A549 (cell line): ENCODE measurements around the gene SAPCD2. TPM values are rescaled to one million over a fixed set of nuclear protein-coding genes. Genes with fewer than 3 reads are reported as not detected.

Source experiments
- ATAC-seq, 2 experiments: fragments of 200-7000 bp in 1 of 2; fragments of >200 bp in 1 of 2; cut with Nextera tagmentation in 1 of 2; cut with Tn5 transposase in 1 of 2; 3 replicates each; pipeline versions ENCODE4 v1.8.0 to v1.9.1; 2018 to 2020; ENCODE audit warnings: mild to moderate bottlenecking in 1 of 2, moderate library complexity in 1 of 2
- CTCF ChIA-PET: fragments of 300-600 bp; sonication (Branson Sonifier 250); formaldehyde crosslinking; extraction: SDS; loops from one replicate; lab custom pipeline; 2021; ENCODE audit warnings: antibody characterized with exemption, inconsistent platforms; lab: Yijun Ruan, JAX
- POLR2A ChIA-PET: fragments of 350-600 bp; formaldehyde crosslinking; extraction: SDS; loops from one replicate; lab custom pipeline; 2021; ENCODE audit warnings: antibody characterized with exemption, inconsistent platforms; lab: Yijun Ruan, JAX
- DNase-seq, 2 experiments: peaks; one replicate each; pipeline versions ENCODE4 v3.0.0 to v3.0.0-alpha.2; 2011 to 2016; ENCODE audit warnings: low read depth in 1 of 2, low spot score in 1 of 2
- FAIRE-seq: peaks from 2 replicates; lab custom pipeline; 2011; peaks lifted over from hg19 to GRCh38; lab: Jason Lieb, UNC
- H3K27ac ChIP-seq, 2 experiments: fragments of >200 bp; sonication (Bioruptor Twin); formaldehyde crosslinking; 3 replicates each; pipeline ENCODE4 v1.5.1; 2016 to 2017
- H3K4me1 ChIP-seq: fragments of >200 bp; sonication (Bioruptor Twin); formaldehyde crosslinking; 3 replicates; pipeline ENCODE4 v1.6.1; 2016
- H3K4me2 ChIP-seq: fragments of >200 bp; sonication (Bioruptor Twin); formaldehyde crosslinking; 3 replicates; pipeline ENCODE4 v1.6.1; 2016
- H3K4me3 ChIP-seq: fragments of >200 bp; sonication (Bioruptor Twin); formaldehyde crosslinking; 3 replicates; pipeline ENCODE4 v1.5.1; 2016
- H3K9me3 ChIP-seq: fragments of >200 bp; sonication (Bioruptor Twin); formaldehyde crosslinking; 3 replicates; pipeline ENCODE4 v1.6.1; 2016
- BHLHE40 ChIP-seq: IDR thresholded peaks from 2 replicates; pipeline ENCODE4 v1.6.1; 2012; ENCODE audit warnings: low read depth, low read length, inconsistent platforms
- CBX2 ChIP-seq: fragments of 200-600 bp; sonication (generic); IDR thresholded peaks from 2 replicates; pipeline ENCODE4 v1.6.1; 2016; ENCODE audit warnings: low read depth, mild to moderate bottlenecking, borderline replicate concordance
- CBX8 ChIP-seq: fragments of 200-600 bp; sonication (generic); IDR thresholded peaks from 2 replicates; pipeline ENCODE4 v1.6.1; 2016
- CEBPB ChIP-seq, 2 experiments: fragments of >200 bp in 1 of 2; sonication (Bioruptor Twin) in 1 of 2; formaldehyde crosslinking in 1 of 2; IDR thresholded peaks; 2 replicates each; pipeline ENCODE4 v1.6.1; 2012 to 2016
- CHD4 ChIP-seq: fragments of 200-600 bp; sonication (generic); IDR thresholded peaks from 2 replicates; pipeline ENCODE4 v1.6.1; 2016; ENCODE audit warnings: antibody characterized with exemption, mild to moderate bottlenecking, borderline replicate concordance
- CTCF ChIP-seq: fragments of >200 bp; sonication (Bioruptor Twin); formaldehyde crosslinking; IDR thresholded peaks from 3 replicates; pipeline ENCODE4 v1.5.1; 2016
- EHF ChIP-seq: fragments of 250-450 bp; sonication (Bioruptor Pico); IDR thresholded peaks from 2 replicates; pipeline ENCODE4 v1.5.0; 2020; ENCODE audit warnings: mild to moderate bottlenecking
- EHMT2 ChIP-seq: fragments of 200-600 bp; sonication (generic); IDR thresholded peaks from 2 replicates; pipeline ENCODE4 v1.6.1; 2016; ENCODE audit warnings: antibody characterized with exemption, low read depth, mild to moderate bottlenecking, moderate library complexity
- HDAC2 ChIP-seq: fragments of 200-600 bp; sonication (generic); IDR thresholded peaks from 2 replicates; pipeline ENCODE4 v1.6.1; 2016
- HOXA7 ChIP-seq: fragments of 250-450 bp; sonication (Bioruptor Pico); IDR thresholded peaks from 2 replicates; pipeline ENCODE4 v1.5.0; 2020; ENCODE audit warnings: mild to moderate bottlenecking, moderate library complexity
- HOXB5 ChIP-seq: fragments of 250-450 bp; sonication (Bioruptor Pico); IDR thresholded peaks from 2 replicates; pipeline ENCODE4 v1.5.0; 2020; ENCODE audit warnings: mild to moderate bottlenecking, moderate library complexity
- JUN ChIP-seq, 2 experiments: fragments of >200 bp; sonication (Bioruptor Twin); formaldehyde crosslinking; IDR thresholded peaks; 2 replicates in 1 of 2; 3 replicates in 1 of 2; pipeline ENCODE4 v1.6.1; 2016 to 2017
- KDM1A ChIP-seq: fragments of 200-600 bp; sonication (generic); IDR thresholded peaks from 2 replicates; pipeline ENCODE4 v1.6.1; 2016; ENCODE audit warnings: low read depth, mild to moderate bottlenecking
- MAZ ChIP-seq: fragments of 150-350 bp; IDR thresholded peaks from 2 replicates; pipeline ENCODE4 v1.6.1; 2014; ENCODE audit warnings: antibody characterized with exemption, low read depth, low read length, borderline replicate concordance
- NPAS2 ChIP-seq: fragments of 250-450 bp; sonication (Bioruptor Pico); IDR thresholded peaks from 2 replicates; pipeline ENCODE4 v1.8.0; 2022; ENCODE audit warnings: mild to moderate bottlenecking, moderate library complexity, borderline replicate concordance
- NR3C1 ChIP-seq: fragments of >200 bp; sonication (Bioruptor Twin); formaldehyde crosslinking; IDR thresholded peaks from 3 replicates; pipeline ENCODE4 v1.6.1; 2017
- PHF8 ChIP-seq: fragments of 200-600 bp; sonication (generic); IDR thresholded peaks from 2 replicates; pipeline ENCODE4 v1.6.1; 2016; ENCODE audit warnings: low read depth, mild to moderate bottlenecking, antibody characterized with exemption, moderate library complexity, borderline replicate concordance
- RCOR1 ChIP-seq: fragments of 150-350 bp; IDR thresholded peaks from 2 replicates; pipeline ENCODE4 v1.6.1; 2014; ENCODE audit warnings: antibody characterized with exemption, low read length, low read depth
- RNF2 ChIP-seq: fragments of 200-600 bp; sonication (generic); IDR thresholded peaks from 2 replicates; pipeline ENCODE4 v1.6.1; 2016; ENCODE audit warnings: low read depth, mild to moderate bottlenecking, antibody characterized with exemption, moderate library complexity, borderline replicate concordance
- TFCP2L1 ChIP-seq: fragments of 250-450 bp; sonication (Bioruptor Pico); IDR thresholded peaks from 2 replicates; pipeline ENCODE4 v1.5.0; 2021; ENCODE audit warnings: mild to moderate bottlenecking
- TP53 ChIP-seq: fragments of 250-450 bp; sonication (Bioruptor Pico); IDR thresholded peaks from 2 replicates; pipeline ENCODE4 v1.5.0; 2021; ENCODE audit warnings: mild to moderate bottlenecking, moderate library complexity
- ZC3H11A ChIP-seq: fragments of 450-650 bp; IDR thresholded peaks from 2 replicates; pipeline ENCODE4 v1.6.1; 2014; ENCODE audit warnings: antibody characterized with exemption, mild to moderate bottlenecking
- ZFP36 ChIP-seq: fragments of 450-650 bp; IDR thresholded peaks from 2 replicates; pipeline ENCODE4 v1.6.1; 2014; ENCODE audit warnings: borderline replicate concordance; ENCODE audit not compliant: partially characterized antibody
- ZNF302 ChIP-seq: fragments of 250-450 bp; sonication (Bioruptor Pico); IDR thresholded peaks from 2 replicates; pipeline ENCODE4 v1.9.0; 2021; ENCODE audit warnings: inconsistent platforms, mild to moderate bottlenecking, moderate library complexity
- WGBS: methylation state at CpG from one replicate; pipeline ENCODE4 v1.1.6; 2017; ENCODE audit errors: missing lambda C conversion rate; 5-methylcytosine and 5-hydroxymethylcytosine counted together
- polyA plus RNA-seq, 4 experiments: library from polyadenylated mRNA; depleted of rRNA in 3 of 4; stranded (reverse); fragments of >200 nt; fragmentation: RNase III in 1 of 4; extraction: RNeasy Plus Mini Kit Qiagen cat#74134 plus additional on column Dnase treatment in 1 of 4; gene quantifications; 2 replicates in 3 of 4; 3 replicates in 1 of 4; pipeline ENCODE4 v1.2.3, GENCODE V29; 2011 to 2017
- TF ChIP-seq, protein P1 (sequence below): fragments of 250-450 bp; sonication (Bioruptor Pico); IDR thresholded peaks from 2 replicates; pipeline ENCODE4 v1.5.0; 2021; ENCODE audit warnings: mild to moderate bottlenecking, moderate library complexity, borderline replicate concordance
- TF ChIP-seq, protein P2 (sequence below): fragments of 150-350 bp; IDR thresholded peaks from 2 replicates; pipeline ENCODE4 v1.6.1; 2014; ENCODE audit warnings: low read depth, mild to moderate bottlenecking, low read length
- TF ChIP-seq, protein P3 (sequence below): fragments of >200 bp; sonication (Bioruptor Twin); formaldehyde crosslinking; IDR thresholded peaks from 2 replicates; pipeline ENCODE4 v1.6.1; 2016
- TF ChIP-seq, protein P4 (sequence below): fragments of >200 bp; sonication (Bioruptor Twin); formaldehyde crosslinking; IDR thresholded peaks from 3 replicates; pipeline ENCODE4 v1.6.1; 2016
- TF ChIP-seq, protein P5 (sequence below): IDR thresholded peaks from 2 replicates; pipeline ENCODE4 v1.6.1; 2012

The SAPCD2 gene
- polyA plus RNA-seq, 2 of the 4 experiments (the other 2 are of a cell fraction) = 6.9 to 14.6 TPM

DNA sequence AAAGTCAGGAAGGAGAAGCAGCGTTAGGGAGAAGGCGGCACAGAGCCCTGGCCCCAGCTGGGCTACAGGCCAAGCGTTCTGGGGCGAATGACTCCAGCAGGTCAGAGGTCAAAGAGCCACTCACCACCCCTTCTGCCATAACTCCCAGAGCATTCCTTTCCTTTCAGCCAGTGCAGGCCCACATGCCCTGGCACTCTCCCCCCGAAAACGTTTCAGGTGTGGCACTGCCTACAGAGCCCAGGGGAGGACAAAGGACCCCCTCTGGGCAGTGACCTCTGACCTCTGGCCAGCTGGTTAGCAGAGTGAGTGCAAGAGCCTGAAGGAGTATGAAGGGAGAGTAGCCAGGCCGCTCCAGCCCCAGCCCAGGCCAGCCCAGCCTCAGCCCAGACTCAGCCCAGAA lies 47.2 kb downstream of the SAPCD2 start:
- peaks cover 20% of the 10 kb centered on the region for H3K4me1 ChIP-seq
- FAIRE-seq = no peak
- no peak for ATAC-seq
- POLR2A ChIA-PET = no interaction called here
- WGBS = 87% methylated on average over 7 of the region's 7 CpGs
- TF ChIP-seq TP53 (CRISPR knock-in tag) (no peak), RCOR1 (no peak), EHF (CRISPR knock-in tag) (no peak), NPAS2 (CRISPR knock-in tag) (no peak), ZC3H11A (no peak), ZNF302 (CRISPR knock-in tag) (no peak), HDAC2 (no peak), CTCF (no peak), HOXB5 (no peak), CEBPB (IDR thresholded peaks at IDR 0.05) (no peak), EHMT2 (no peak), RNF2 (no peak), CBX2 (no peak), KDM1A (no peak), HOXA7 (CRISPR knock-in tag) (no peak), CHD4 (no peak)
- TF ChIP-seq, protein P1, sequence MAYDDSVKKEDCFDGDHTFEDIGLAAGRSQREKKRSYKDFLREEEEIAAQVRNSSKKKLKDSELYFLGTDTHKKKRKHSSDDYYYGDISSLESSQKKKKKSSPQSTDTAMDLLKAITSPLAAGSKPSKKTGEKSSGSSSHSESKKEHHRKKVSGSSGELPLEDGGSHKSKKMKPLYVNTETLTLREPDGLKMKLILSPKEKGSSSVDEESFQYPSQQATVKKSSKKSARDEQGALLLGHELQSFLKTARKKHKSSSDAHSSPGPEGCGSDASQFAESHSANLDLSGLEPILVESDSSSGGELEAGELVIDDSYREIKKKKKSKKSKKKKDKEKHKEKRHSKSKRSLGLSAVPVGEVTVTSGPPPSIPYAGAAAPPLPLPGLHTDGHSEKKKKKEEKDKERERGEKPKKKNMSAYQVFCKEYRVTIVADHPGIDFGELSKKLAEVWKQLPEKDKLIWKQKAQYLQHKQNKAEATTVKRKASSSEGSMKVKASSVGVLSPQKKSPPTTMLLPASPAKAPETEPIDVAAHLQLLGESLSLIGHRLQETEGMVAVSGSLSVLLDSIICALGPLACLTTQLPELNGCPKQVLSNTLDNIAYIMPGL (CRISPR knock-in tag) = no peak
- TF ChIP-seq, protein P2, sequence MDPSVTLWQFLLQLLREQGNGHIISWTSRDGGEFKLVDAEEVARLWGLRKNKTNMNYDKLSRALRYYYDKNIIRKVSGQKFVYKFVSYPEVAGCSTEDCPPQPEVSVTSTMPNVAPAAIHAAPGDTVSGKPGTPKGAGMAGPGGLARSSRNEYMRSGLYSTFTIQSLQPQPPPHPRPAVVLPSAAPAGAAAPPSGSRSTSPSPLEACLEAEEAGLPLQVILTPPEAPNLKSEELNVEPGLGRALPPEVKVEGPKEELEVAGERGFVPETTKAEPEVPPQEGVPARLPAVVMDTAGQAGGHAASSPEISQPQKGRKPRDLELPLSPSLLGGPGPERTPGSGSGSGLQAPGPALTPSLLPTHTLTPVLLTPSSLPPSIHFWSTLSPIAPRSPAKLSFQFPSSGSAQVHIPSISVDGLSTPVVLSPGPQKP = no peak
- no peak overlapping the region for H3K4me2 ChIP-seq
- H3K4me3 ChIP-seq = no peak overlapping the region
- no peak for DNase-seq
- no peaks in the 10 kb centered on the region for H3K9me3 ChIP-seq
- CTCF ChIA-PET = interaction anchor here (1.1 to 20.4 kb wide), 5 partner anchors 12 to 74 kb away, joined by 3 to 282 read pairs (median 169); partner anchors contain the start of genes C8G, FBXW5, LCN12 and NPDC1
- H3K27ac ChIP-seq = 0 out of 6 replicates have a peak overlapping the region, but pooled peaks of 1 of the 2 experiments have one; percentile 17

- peaks cover 20% of the 10 kb centered on the region for H3K4me1 ChIP-seq
- H3K4me3 ChIP-seq = no peak overlapping the region
- DNase-seq (no peak), ATAC-seq (no peak; a peak in 1 of 6 replicates), FAIRE-seq (no peak)
- H3K27ac ChIP-seq = peak overlapping the region in 1 of 2 experiments; percentile 34; a peak in 2 of 6 replicates
- H3K4me2 ChIP-seq = no peak overlapping the region
- TF ChIP-seq, protein P3, sequence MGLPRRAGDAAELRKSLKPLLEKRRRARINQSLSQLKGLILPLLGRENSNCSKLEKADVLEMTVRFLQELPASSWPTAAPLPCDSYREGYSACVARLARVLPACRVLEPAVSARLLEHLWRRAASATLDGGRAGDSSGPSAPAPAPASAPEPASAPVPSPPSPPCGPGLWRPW = no peak
- TF ChIP-seq RCOR1 (no peak), CBX8 (no peak), BHLHE40 (no peak), NR3C1 (no peak), ZFP36 (no peak), MAZ (no peak), JUN (IDR thresholded peaks at IDR 0.05) (no peak), PHF8 (no peak), TFCP2L1 (CRISPR knock-in tag) (no peak), RNF2 (no peak)
- TF ChIP-seq, protein P4, sequence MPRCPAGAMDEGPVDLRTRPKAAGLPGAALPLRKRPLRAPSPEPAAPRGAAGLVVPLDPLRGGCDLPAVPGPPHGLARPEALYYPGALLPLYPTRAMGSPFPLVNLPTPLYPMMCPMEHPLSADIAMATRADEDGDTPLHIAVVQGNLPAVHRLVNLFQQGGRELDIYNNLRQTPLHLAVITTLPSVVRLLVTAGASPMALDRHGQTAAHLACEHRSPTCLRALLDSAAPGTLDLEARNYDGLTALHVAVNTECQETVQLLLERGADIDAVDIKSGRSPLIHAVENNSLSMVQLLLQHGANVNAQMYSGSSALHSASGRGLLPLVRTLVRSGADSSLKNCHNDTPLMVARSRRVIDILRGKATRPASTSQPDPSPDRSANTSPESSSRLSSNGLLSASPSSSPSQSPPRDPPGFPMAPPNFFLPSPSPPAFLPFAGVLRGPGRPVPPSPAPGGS = no peak
- TF ChIP-seq, protein P5, sequence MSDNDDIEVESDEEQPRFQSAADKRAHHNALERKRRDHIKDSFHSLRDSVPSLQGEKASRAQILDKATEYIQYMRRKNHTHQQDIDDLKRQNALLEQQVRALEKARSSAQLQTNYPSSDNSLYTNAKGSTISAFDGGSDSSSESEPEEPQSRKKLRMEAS = no peak
- ChIA-PET CTCF (interaction anchor here (1.1 to 20.4 kb wide), 6 partner anchors 11 to 74 kb away, joined by 3 to 282 read pairs (median 90); partner anchors contain the start of genes C8G, FBXW5, LCN12 and NPDC1), POLR2A (interaction anchor here (0.6 kb wide), 1 partner anchor 31 kb away, joined by 6 read pairs; no protein-coding TSS in a partner anchor)
- no peaks in the 10 kb centered on the region for H3K9me3 ChIP-seq
- 100% methylated on average over 4 of the region's 23 CpGs for WGBS
These were observed 47.7 kb downstream of the SAPCD2 start for GRCh38 chr9:137022662-137023008.
